NCI-H2081 (cell line): ENCODE results near the gene CDC34.

Experiments used
- DNase-seq, 2 experiments: peaks; one replicate each; lab custom pipeline; 2025; lab: John Stamatoyannopoulos, UW

The CDC34 gene

GRCh38 chr19:588741-589692 lies 57.5 kb downstream of the CDC34 start:
- peak; percentile 63 to 74 for DNase-seq

GRCh38 chr19:589693-590395 lies 58.3 kb downstream of the CDC34 start, which contains the start of gene HCN2:
Gene HCN2, plus strand, starts transcription at chr19:589881. Its CDS starts 65 bp downstream, at chr19:589946.
- no peak for DNase-seq

GRCh38 chr19:590396-590745 lies 58.8 kb downstream of the CDC34 start:
- DNase-seq = peak in 1 of 2 experiments; percentile 46

GRCh38 chr19:590750-591098 lies 59.2 kb downstream of the CDC34 start:
- no peak for DNase-seq

GRCh38 chr19:591099-591958 lies 59.8 kb downstream of the CDC34 start:
- no peak for DNase-seq
